Fibroblast of lung (primary cell): ENCODE measurements around the gene CD200R1L. TPM values are rescaled to one million over a fixed set of nuclear protein-coding genes. Genes with fewer than 3 reads are reported as not detected.
A peak's percentile ranks its signal among the peaks of the same experiment; 100 is the strongest.

ENCODE experiments used
- DNase-seq, 2 donors: peaks; one replicate each; pipeline versions ENCODE4 v3.0.0 to v3.0.0-alpha.2; 2010; ENCODE audit warnings: low read depth in 2 of 2
- H2AFZ ChIP-seq: 2 replicates; pipeline ENCODE4 v1.5.1; 2012; ENCODE audit warnings: low read length, control low read depth, inconsistent platforms
- H3K27ac ChIP-seq: 2 replicates; pipeline ENCODE4 v1.5.1; 2011; ENCODE audit warnings: low read length, control low read depth; ENCODE audit not compliant: insufficient read depth
- H3K27me3 ChIP-seq: 2 replicates; pipeline ENCODE4 v1.5.1; 2011; ENCODE audit warnings: mild to moderate bottlenecking, low read length; ENCODE audit not compliant: control insufficient read depth, insufficient read depth
- H3K36me3 ChIP-seq: 2 replicates; pipeline ENCODE4 v1.5.1; 2011; ENCODE audit warnings: low read length; ENCODE audit not compliant: control insufficient read depth, insufficient read depth
- H3K4me1 ChIP-seq: 2 replicates; pipeline ENCODE4 v1.5.1; 2011; ENCODE audit warnings: low read length; ENCODE audit not compliant: control insufficient read depth, insufficient read depth; ENCODE audit errors: extremely low read depth
- H3K4me2 ChIP-seq: 2 replicates; pipeline ENCODE4 v1.5.1; 2011; ENCODE audit warnings: low read length, control low read depth; ENCODE audit not compliant: insufficient read depth; ENCODE audit errors: extremely low read depth
- H3K4me3 ChIP-seq, 4 experiments: fragments of 200-600 bp in 1 of 4; sonication (generic) in 1 of 4; replicated peaks in 1 of 4; 2 replicates each; pipeline ENCODE4 v1.5.1; 2011 to 2016; ENCODE audit warnings: low read length in 4 of 4, low read depth in 3 of 4, mild to moderate bottlenecking in 3 of 4, control low read depth in 2 of 4, inconsistent platforms in 1 of 4, mixed read lengths in 1 of 4; ENCODE audit not compliant: insufficient read depth in 1 of 4; ENCODE audit errors: control extremely low read depth in 1 of 4
- H3K79me2 ChIP-seq: 2 replicates; pipeline ENCODE4 v1.5.1; 2012; ENCODE audit warnings: mild to moderate bottlenecking, low read length, inconsistent platforms; ENCODE audit not compliant: control insufficient read depth, insufficient read depth
- H3K9ac ChIP-seq: 2 replicates; pipeline ENCODE4 v1.5.1; 2011; ENCODE audit warnings: mild to moderate bottlenecking, low read length, control low read depth; ENCODE audit not compliant: insufficient read depth
- H3K9me3 ChIP-seq: 2 replicates; pipeline ENCODE4 v1.5.1; 2012; ENCODE audit warnings: low read depth, low read length; ENCODE audit not compliant: control insufficient read depth, insufficient read depth
- H4K20me1 ChIP-seq: 2 replicates; pipeline ENCODE4 v1.5.1; 2011; ENCODE audit warnings: low read length; ENCODE audit not compliant: control insufficient read depth, insufficient read depth; ENCODE audit errors: extremely low read depth
- CTCF ChIP-seq, 2 donors: IDR thresholded peaks in 1 of 2; conservative IDR thresholded peaks in 1 of 2; 1 replicate in 1 of 2; 2 replicates in 1 of 2; pipeline ENCODE4 v1.5.1; 2011 to 2012; ENCODE audit warnings: low read length in 2 of 2, control low read depth in 1 of 2, inconsistent platforms in 1 of 2, low read depth in 1 of 2, mild to moderate bottlenecking in 1 of 2
- EZH2 ChIP-seq: IDR thresholded peaks from 2 replicates; pipeline ENCODE4 v1.5.1; 2012; ENCODE audit warnings: low read length, control low read depth, mild to moderate bottlenecking; ENCODE audit errors: missing control alignments
- polyA plus RNA-seq, 2 donors: library from polyadenylated mRNA; depleted of rRNA in 1 of 2; stranded (reverse) in 1 of 2; unstranded in 1 of 2; fragments of >200 nt; gene quantifications; 2 replicates each; pipeline ENCODE4 v1.2.1, GENCODE V29; 2011 to 2012; ENCODE audit warnings: missing spikeins in 1 of 2
- total RNA-seq: library from RNA; depleted of rRNA; stranded (reverse); fragments of >200 nt; gene quantifications from 2 replicates; pipeline ENCODE4 v1.2.1, GENCODE V29; 2014

CD200R1L gene
- total and polyA plus RNA-seq, 2 donors (not counting 1 experiment from before 2014, with no cell fraction given): not detected

DNA sequence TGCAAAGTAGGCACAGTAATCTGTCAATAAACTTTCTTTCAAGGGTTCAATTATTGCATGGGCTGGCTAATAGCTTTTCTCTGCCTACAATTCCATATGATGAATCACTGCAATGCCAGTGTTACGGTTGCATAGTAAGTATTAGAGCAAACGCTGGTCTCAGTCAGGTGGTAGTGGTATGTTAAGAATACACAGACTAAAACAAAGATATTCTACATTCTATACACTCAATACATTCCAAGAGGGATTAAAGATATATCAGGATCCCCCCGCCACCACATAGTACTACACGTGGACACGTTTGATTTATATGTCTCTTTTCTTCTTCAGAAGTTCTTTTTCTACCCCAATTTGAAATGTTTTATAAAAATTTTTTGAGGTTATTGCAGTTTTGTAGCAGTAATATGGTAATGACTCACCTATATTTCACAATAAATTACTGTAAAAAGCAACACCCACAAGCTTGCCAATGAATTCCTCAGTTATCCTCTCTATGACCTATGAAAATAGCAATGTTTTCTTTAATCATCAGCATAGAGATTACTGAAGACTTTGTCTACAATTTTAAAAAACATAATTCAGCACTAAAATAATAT, 68.2 kb downstream of the CD200R1L start:
- Histone ChIP-seq H3K4me1 (peaks cover 48% of the 10 kb centered on the region), H3K9ac (no peak overlapping the region), H2AFZ (no peak overlapping the region), H3K4me2 (peak overlapping the region; percentile 25), H3K27me3 (no peaks in the 10 kb centered on the region), H3K27ac (peak overlapping the region; percentile 75), H3K36me3 (no peaks in the 10 kb centered on the region), H3K9me3 (no peaks in the 10 kb centered on the region), H3K79me2 (no peaks in the 10 kb centered on the region), H4K20me1 (no peaks in the 10 kb centered on the region), H3K4me3 (no peak overlapping the region)
- DNase-seq: peak; percentile 91 to 92
- TF ChIP-seq EZH2: no peak
- no peak for TF ChIP-seq CTCF (conservative IDR thresholded peaks at IDR 0.05 in 1 of 2, IDR thresholded peaks at IDR 0.05 in 1 of 2; ENCODE audit: low read depth in 1 of 2, low read length in 2 of 2)

GRCh38 chr3:112777811-112778210, 68.9 kb downstream of the CD200R1L start:
- Histone ChIP-seq H3K27ac (peak overlapping the region; percentile 75), H4K20me1 (no peaks in the 10 kb centered on the region), H3K4me2 (no peak overlapping the region), H3K9ac (peak overlapping the region; percentile 27), H3K27me3 (no peaks in the 10 kb centered on the region), H2AFZ (no peak overlapping the region), H3K36me3 (no peaks in the 10 kb centered on the region), H3K9me3 (no peaks in the 10 kb centered on the region), H3K4me3 (no peak overlapping the region), H3K79me2 (no peaks in the 10 kb centered on the region), H3K4me1 (peaks cover 48% of the 10 kb centered on the region)
- no peak for DNase-seq
- TF ChIP-seq CTCF (conservative IDR thresholded peaks at IDR 0.05 in 1 of 2, IDR thresholded peaks at IDR 0.05 in 1 of 2; ENCODE audit: low read depth in 1 of 2, low read length in 2 of 2): no peak

- no peak overlapping the region for H3K4me3 ChIP-seq
- H3K9ac ChIP-seq: no peak overlapping the region
- no peaks in the 10 kb centered on the region for H3K27me3 ChIP-seq
- H3K9me3 ChIP-seq: no peaks in the 10 kb centered on the region
- peak in 1 of 2 donors; percentile 40 for DNase-seq
- no peak overlapping the region for H2AFZ ChIP-seq
- H3K79me2 ChIP-seq: no peaks in the 10 kb centered on the region
- H3K4me1 ChIP-seq: peaks cover 52% of the 10 kb centered on the region
- H4K20me1 ChIP-seq: no peaks in the 10 kb centered on the region
- no peaks in the 10 kb centered on the region for H3K36me3 ChIP-seq
- TF ChIP-seq CTCF (conservative IDR thresholded peaks at IDR 0.05 in 1 of 2, IDR thresholded peaks at IDR 0.05 in 1 of 2; ENCODE audit: low read depth in 1 of 2, low read length in 2 of 2): no peak
- no peak for TF ChIP-seq EZH2
- H3K27ac ChIP-seq: peak overlapping the region; percentile 75
- no peak overlapping the region for H3K4me2 ChIP-seq
Observed at GRCh38 chr3:112776836-112777235, 69.8 kb downstream of the CD200R1L start.
